ENCODE data around the gene OGA. TPM values are rescaled to one million over a fixed set of nuclear protein-coding genes. Genes with fewer than 3 reads are reported as not detected.

The OGA gene
- total and polyA plus RNA-seq, 2 of the 8 experiments (the other 6 are each of a cell fraction or from before 2014, with no cell fraction given), result 31.2 to 107 TPM

DNA sequence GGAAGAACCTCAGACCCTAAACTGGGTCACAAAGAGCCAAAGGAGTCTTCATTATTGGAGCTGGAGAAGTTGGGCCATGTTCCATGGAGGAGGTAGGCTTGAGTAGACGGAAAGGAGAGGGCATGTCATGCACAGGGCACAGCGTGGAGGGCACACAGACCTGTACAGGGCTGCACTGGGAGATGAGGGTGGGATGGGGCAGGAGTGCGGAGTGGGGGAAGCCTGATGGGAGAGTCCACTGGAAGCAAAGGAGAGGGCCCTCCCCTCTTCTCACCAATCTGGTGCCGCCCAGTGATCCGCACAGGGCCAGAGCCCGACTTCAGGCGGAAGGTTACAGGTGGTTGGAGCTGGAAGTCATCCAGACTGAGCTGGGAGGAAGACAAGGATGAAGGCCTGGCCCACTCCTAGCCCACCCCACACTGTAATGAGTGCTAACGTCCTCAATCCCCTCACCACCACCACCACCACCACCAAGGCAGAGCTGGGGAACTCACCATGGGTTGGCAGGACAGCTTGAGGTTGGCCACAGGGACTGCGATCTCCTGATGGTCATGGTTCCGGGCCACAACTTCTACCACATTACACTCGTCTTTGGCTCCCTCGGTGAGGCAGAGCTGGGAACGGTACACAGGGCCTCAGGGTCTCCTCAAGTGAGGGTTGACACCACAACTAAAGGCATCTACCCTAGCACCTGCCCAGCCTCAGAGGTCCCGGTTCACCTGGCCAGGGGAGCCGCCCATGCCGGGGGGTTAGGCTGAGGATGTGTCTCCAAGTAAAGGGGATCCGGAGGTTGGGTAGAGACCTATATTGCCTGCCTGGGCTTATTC is 36.0 kb downstream of the OGA start:
- H3K23me2 ChIP-seq (ENCODE audit: low read depth, low read length), result peaks cover 30% of the 10 kb centered on the region
- WGBS, 2 experiments (ENCODE audit: extremely low coverage in 1 of 2, insufficient coverage in 1 of 2, insufficient read length in 1 of 2, insufficient replicate concordance in 2 of 2, low coverage in 1 of 2, low lambda C conversion rate in 2 of 2, missing lambda C conversion rate in 1 of 2), result 76% methylated on average over 17 of the region's 17 CpGs; no CpG with 5 or more reads in 1 of the 2 experiments
- H3K14ac ChIP-seq (ENCODE audit: insufficient read length), result no peak overlapping the region
- H3K4ac ChIP-seq (replicated peaks; ENCODE audit: insufficient read length, low read depth, low read length), result no peak overlapping the region
- no peak overlapping the region for H3K27ac ChIP-seq (ENCODE audit: low read depth, low read length)
- no peak overlapping the region for H3K23ac ChIP-seq (ENCODE audit: insufficient read length)
- no peak overlapping the region for H2AFZ ChIP-seq (ENCODE audit: low read length)
- no peak overlapping the region for H2AK5ac ChIP-seq (ENCODE audit: low read depth, low read length)
- H4K8ac ChIP-seq (ENCODE audit: extremely low read depth, insufficient read depth, low read length), result peak overlapping the region; percentile 51; the same call in 1 of the 2 replicates
- H3K9me3 ChIP-seq (ENCODE audit: insufficient read depth in 2 of 2, low read depth in 1 of 2, low read length in 1 of 2), result no peaks in the 10 kb centered on the region
- H2BK5ac ChIP-seq (ENCODE audit: low read depth, low read length), result peak overlapping the region; percentile 57; the same call in 1 of the 2 replicates
- H3K4me2 ChIP-seq (ENCODE audit: insufficient read depth in 1 of 2, low read depth in 2 of 2, low read length in 2 of 2), result peak overlapping the region; percentile 78 to 95
- H3K27me3 ChIP-seq (replicated peaks in 1 of 4; ENCODE audit: control insufficient read depth in 3 of 4, extremely low read depth in 1 of 4, insufficient read depth in 3 of 4, low read length in 3 of 4), result peaks cover 14 to 27% (median 22%) of the 10 kb centered on the region in 4 experiments
- DNase-seq (ENCODE audit: low read depth in 1 of 2, low spot score in 2 of 2), result no peak
- H3K4me1 ChIP-seq (replicated peaks in 1 of 4; ENCODE audit: control insufficient read depth in 3 of 4, insufficient read depth in 4 of 4, low read length in 3 of 4), result peaks cover 4 to 36% (median 20%) of the 10 kb centered on the region in 4 experiments
- TF ChIP-seq YY1 (IDR thresholded peaks at IDR 0.05; ENCODE audit: low read depth, low read length), result no peak
- no peak for TF ChIP-seq KDM4A (IDR thresholded peaks at IDR 0.05; ENCODE audit: low read depth, low read length, severe bottlenecking)
- TF ChIP-seq RBBP5 (IDR thresholded peaks at IDR 0.05; ENCODE audit: borderline replicate concordance, low read depth, low read length), result no peak
- TF ChIP-seq, protein P1, sequence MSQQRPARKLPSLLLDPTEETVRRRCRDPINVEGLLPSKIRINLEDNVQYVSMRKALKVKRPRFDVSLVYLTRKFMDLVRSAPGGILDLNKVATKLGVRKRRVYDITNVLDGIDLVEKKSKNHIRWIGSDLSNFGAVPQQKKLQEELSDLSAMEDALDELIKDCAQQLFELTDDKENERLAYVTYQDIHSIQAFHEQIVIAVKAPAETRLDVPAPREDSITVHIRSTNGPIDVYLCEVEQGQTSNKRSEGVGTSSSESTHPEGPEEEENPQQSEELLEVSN (IDR thresholded peaks at IDR 0.05), result no peak
- TF ChIP-seq SIN3A (conservative IDR thresholded peaks at IDR 0.05 in 1 of 2, IDR thresholded peaks at IDR 0.05 in 1 of 2; ENCODE audit: low read depth in 1 of 2, low read length in 2 of 2), result no peak
- TF ChIP-seq EP300 (IDR thresholded peaks at IDR 0.05; ENCODE audit: borderline replicate concordance in 1 of 2, low read depth in 2 of 2, low read length in 2 of 2), result no peak
- no peak for TF ChIP-seq SIX5 (IDR thresholded peaks at IDR 0.05; ENCODE audit: low read depth, low read length)
- peaks cover 7% of the 10 kb centered on the region for H3K79me1 ChIP-seq (ENCODE audit: low read depth, low read length)
- no peak overlapping the region for H2BK120ac ChIP-seq (replicated peaks; ENCODE audit: low read depth, low read length)
- no peak overlapping the region for H3K56ac ChIP-seq (replicated peaks; ENCODE audit: insufficient read length, low read depth, low read length)
- peak overlapping the region; percentile 84 to 91 (median 88) for H3K4me3 ChIP-seq (ENCODE audit: extremely low read depth in 1 of 4, insufficient read depth in 2 of 4, low read depth in 3 of 4, low read length in 4 of 4)
- CTCF ChIA-PET (ENCODE audit: partially characterized antibody), result interaction anchor here (0.6 to 9.8 kb wide), 30 partner anchors 11 to 790 kb away, joined by 3 to 246 read pairs (median 6); partner anchors contain the start of gene OGA
- H2BK15ac ChIP-seq (ENCODE audit: low read length), result no peak overlapping the region
- 0 out of 2 replicates have a peak overlapping the region, but pooled peaks have one; percentile 30 for H2BK12ac ChIP-seq (ENCODE audit: low read depth, low read length)
- H2BK20ac ChIP-seq (ENCODE audit: low read length), result no peak overlapping the region
- H4K91ac ChIP-seq (replicated peaks; ENCODE audit: insufficient read length, low read length), result no peak overlapping the region
- H4K5ac ChIP-seq (ENCODE audit: insufficient read length, low read depth, low read length), result no peak overlapping the region
- H3K18ac ChIP-seq (ENCODE audit: extremely low read depth, low read length), result no peak overlapping the region
- peaks cover 15 to 25% of the 10 kb centered on the region in 2 experiments for H4K20me1 ChIP-seq (replicated peaks in 1 of 2; ENCODE audit: control insufficient read depth in 1 of 2, insufficient read depth in 2 of 2, low read length in 2 of 2)
- POLR2A ChIA-PET (ENCODE audit: partially characterized antibody), result interaction anchor here (1.0 to 9.1 kb wide), 7 partner anchors 8 to 180 kb away, joined by 3 to 66 read pairs (median 9); partner anchors contain the start of gene OGA
- peaks cover 0 to 8% of the 10 kb centered on the region in 2 experiments; a peak in 1 of 4 replicates for H3K79me2 ChIP-seq (ENCODE audit: control insufficient read depth in 1 of 2, insufficient read depth in 2 of 2, low read length in 2 of 2)
- peaks cover 9 to 16% (median 13%) of the 10 kb centered on the region in 4 experiments; a peak in 7 of 8 replicates for H3K36me3 ChIP-seq (ENCODE audit: control insufficient read depth in 2 of 4, insufficient read depth in 4 of 4, low read length in 3 of 4)
- FAIRE-seq, result no peak
- peak overlapping the region in 2 of 4 experiments; percentile 6 to 83; a peak in 3 of 7 replicates for H3K9ac ChIP-seq (replicated peaks in 1 of 4; ENCODE audit: extremely low read depth in 1 of 4, low read depth in 3 of 4, low read length in 3 of 4)

Measured in H1 (cell line).